HEK293 (cell line): Measurements from ENCODE around the gene FMN1.

Source experiments
- CTCF ChIA-PET: fragments of 350-600 bp; formaldehyde crosslinking; extraction: SDS; loops from one replicate; lab custom pipeline; 2021; ENCODE audit warnings: antibody characterized with exemption; lab: Yijun Ruan, JAX
- POLR2A ChIA-PET: fragments of 300-600 bp; formaldehyde crosslinking; extraction: SDS; loops from one replicate; lab custom pipeline; 2020; ENCODE audit warnings: antibody characterized with exemption, inconsistent platforms; lab: Yijun Ruan, JAX
- H3K27ac ChIP-seq: fragments of 200-500 bp; sonication (Bioruptor generic); 2 replicates; pipeline ENCODE4 v1.5.1; 2014; ENCODE audit warnings: low read depth, low read length, control low read depth, inconsistent platforms; ENCODE audit errors: extremely low read depth
- H3K36me3 ChIP-seq, 2 experiments: fragments of 200-500 bp in 1 of 2; sonication (Bioruptor generic) in 1 of 2; 1 replicate in 1 of 2; 2 replicates in 1 of 2; pipeline ENCODE4 v1.5.1; 2014 to 2017; ENCODE audit warnings: inconsistent platforms in 2 of 2, low read length in 2 of 2; ENCODE audit not compliant: control insufficient read depth in 2 of 2, insufficient read depth in 1 of 2
- H3K4me1 ChIP-seq: fragments of 200-500 bp; sonication (Bioruptor generic); 2 replicates; pipeline ENCODE4 v1.5.1; 2014; ENCODE audit warnings: mild to moderate bottlenecking, low read length, inconsistent platforms; ENCODE audit not compliant: control insufficient read depth, insufficient read depth
- H3K4me3 ChIP-seq: 2 replicates; pipeline ENCODE4 v1.5.1; 2011; ENCODE audit warnings: low read depth, mild to moderate bottlenecking, control low read depth, low read length, moderate library complexity
- H3K9me3 ChIP-seq: fragments of 200-500 bp; sonication (Bioruptor generic); 2 replicates; pipeline ENCODE4 v1.5.1; 2014; ENCODE audit warnings: low read depth, low read length, inconsistent platforms; ENCODE audit not compliant: control insufficient read depth, insufficient read depth
- BCL11A ChIP-seq: fragments of 450-650 bp; formaldehyde crosslinking; IDR thresholded peaks from 2 replicates; pipeline ENCODE4 v1.5.1; 2016; ENCODE audit warnings: low read depth, missing biosample characterization, missing genetic modification characterization
- GLIS1 ChIP-seq: fragments of 450-650 bp; formaldehyde crosslinking; IDR thresholded peaks from 2 replicates; pipeline ENCODE4 v1.5.1; 2016; ENCODE audit warnings: missing biosample characterization, missing genetic modification characterization
- KLF8 ChIP-seq: fragments of 450-650 bp; formaldehyde crosslinking; IDR thresholded peaks from 2 replicates; pipeline ENCODE4 v1.5.1; 2016; ENCODE audit warnings: missing biosample characterization, missing genetic modification characterization
- PRDM1 ChIP-seq: fragments of 450-650 bp; formaldehyde crosslinking; IDR thresholded peaks from 2 replicates; pipeline ENCODE4; 2016; ENCODE audit warnings: missing biosample characterization, missing genetic modification characterization
- PRDM2 ChIP-seq: fragments of 450-650 bp; formaldehyde crosslinking; IDR thresholded peaks from 2 replicates; pipeline ENCODE4 v1.5.1; 2016; ENCODE audit warnings: missing biosample characterization, missing genetic modification characterization, borderline replicate concordance
- SCRT2 ChIP-seq: fragments of 450-650 bp; formaldehyde crosslinking; IDR thresholded peaks from 2 replicates; pipeline ENCODE4 v1.5.1; 2016; ENCODE audit warnings: missing biosample characterization, missing genetic modification characterization
- TRIM28 ChIP-seq: IDR thresholded peaks from 2 replicates; pipeline ENCODE4 v1.6.1; 2011; ENCODE audit warnings: low read length, control low read depth, borderline replicate concordance
- TSHZ1 ChIP-seq: fragments of 450-650 bp; formaldehyde crosslinking; IDR thresholded peaks from 2 replicates; pipeline ENCODE4 v1.5.1; 2016; ENCODE audit warnings: missing biosample characterization, missing genetic modification characterization, borderline replicate concordance
- YY1 ChIP-seq: fragments of 450-650 bp; formaldehyde crosslinking; IDR thresholded peaks from 2 replicates; pipeline ENCODE4 v1.5.1; 2018; ENCODE audit warnings: missing biosample characterization, missing genetic modification characterization
- ZBTB21 ChIP-seq: fragments of 450-650 bp; formaldehyde crosslinking; IDR thresholded peaks from 2 replicates; pipeline ENCODE4 v1.5.1; 2017; ENCODE audit warnings: missing biosample characterization, missing genetic modification characterization
- ZBTB26 ChIP-seq: fragments of 450-650 bp; formaldehyde crosslinking; optimal IDR thresholded peaks from 2 replicates; pipeline ENCODE3; 2016; ENCODE audit warnings: missing biosample characterization, mild to moderate bottlenecking, missing genetic modification characterization
- ZNF175 ChIP-seq: fragments of 450-650 bp; formaldehyde crosslinking; IDR thresholded peaks from 2 replicates; pipeline ENCODE4 v1.5.1; 2016; ENCODE audit warnings: missing biosample characterization, missing genetic modification characterization
- ZNF239 ChIP-seq: fragments of 450-650 bp; formaldehyde crosslinking; IDR thresholded peaks from 2 replicates; pipeline ENCODE4 v1.5.1; 2016; ENCODE audit warnings: missing biosample characterization, missing genetic modification characterization
- ZNF24 ChIP-seq: fragments of 450-650 bp; formaldehyde crosslinking; IDR thresholded peaks from 2 replicates; pipeline ENCODE4 v1.5.1; 2016; ENCODE audit warnings: missing biosample characterization, missing genetic modification characterization
- ZNF341 ChIP-seq: fragments of 450-650 bp; formaldehyde crosslinking; IDR thresholded peaks from 2 replicates; pipeline ENCODE4; 2016; ENCODE audit warnings: low read depth, missing biosample characterization, missing genetic modification characterization
- ZNF449 ChIP-seq: fragments of 450-650 bp; formaldehyde crosslinking; IDR thresholded peaks from 2 replicates; pipeline ENCODE4 v1.5.1; 2017; ENCODE audit warnings: missing biosample characterization, mild to moderate bottlenecking, missing genetic modification characterization, moderate library complexity
- ZNF548 ChIP-seq: fragments of 450-650 bp; formaldehyde crosslinking; IDR thresholded peaks from 2 replicates; pipeline ENCODE4 v1.5.1; 2016; ENCODE audit warnings: missing biosample characterization, missing genetic modification characterization
- ZNF571 ChIP-seq: fragments of 450-650 bp; formaldehyde crosslinking; IDR thresholded peaks from 2 replicates; pipeline ENCODE4 v1.5.0; 2017; ENCODE audit warnings: missing biosample characterization, missing genetic modification characterization
- ZNF596 ChIP-seq: fragments of 450-650 bp; IDR thresholded peaks from 2 replicates; pipeline ENCODE4 v1.5.0; 2018; ENCODE audit warnings: missing biosample characterization, mild to moderate bottlenecking, missing genetic modification characterization, moderate library complexity
- ZNF600 ChIP-seq: fragments of 450-650 bp; formaldehyde crosslinking; IDR thresholded peaks from 2 replicates; pipeline ENCODE4 v1.5.1; 2016; ENCODE audit warnings: missing biosample characterization, missing genetic modification characterization
- ZNF610 ChIP-seq: fragments of 450-650 bp; formaldehyde crosslinking; IDR thresholded peaks from 2 replicates; pipeline ENCODE4 v1.5.1; 2016; ENCODE audit warnings: missing biosample characterization, missing genetic modification characterization, borderline replicate concordance
- ZNF629 ChIP-seq: fragments of 450-650 bp; formaldehyde crosslinking; IDR thresholded peaks from 2 replicates; pipeline ENCODE4 v1.5.1; 2017; ENCODE audit warnings: missing biosample characterization, missing genetic modification characterization
- ZNF660 ChIP-seq: fragments of 450-650 bp; IDR thresholded peaks from 2 replicates; pipeline ENCODE4 v1.5.1; 2018; ENCODE audit warnings: missing biosample characterization, mild to moderate bottlenecking, missing genetic modification characterization
- ZSCAN16 ChIP-seq: fragments of 450-650 bp; formaldehyde crosslinking; IDR thresholded peaks from 2 replicates; pipeline ENCODE4 v1.5.1; 2016; ENCODE audit warnings: missing biosample characterization, missing genetic modification characterization
- ZSCAN30 ChIP-seq: fragments of 450-650 bp; IDR thresholded peaks from 2 replicates; pipeline ENCODE4 v1.5.1; 2018; ENCODE audit warnings: missing biosample characterization, mild to moderate bottlenecking, missing genetic modification characterization, moderate library complexity

Gene FMN1

GRCh38 chr15:33201491-33202231 lies 7.1 kb upstream of the FMN1 start:
- no peak overlapping the region for H3K27ac ChIP-seq
- CTCF ChIA-PET = interaction anchor here (0.6 to 2.2 kb wide), 7 partner anchors 14 to 499 kb away, joined by 3 to 11 read pairs (median 5); no protein-coding TSS in a partner anchor
- POLR2A ChIA-PET = no interaction called here
- TF ChIP-seq ZNF175 (tag by site-specific recombination) = no peak
- peak; percentile 40 for TF ChIP-seq PRDM1
- no peak for TF ChIP-seq ZBTB26 (tag by site-specific recombination)
- TF ChIP-seq PRDM2 = no peak
- TF ChIP-seq SCRT2 (tag by site-specific recombination) = 0 out of 2 replicates have a peak, but pooled peaks have one; percentile 11
- TF ChIP-seq ZSCAN30 = 0 out of 2 replicates have a peak, but pooled peaks have one; percentile 37
- no peak for TF ChIP-seq ZNF239 (tag by site-specific recombination)
- no peak for TF ChIP-seq ZNF596
- peak; percentile 53 for TF ChIP-seq ZNF629 (tag by site-specific recombination)
- no peak for TF ChIP-seq ZNF571 (tag by site-specific recombination)
- TF ChIP-seq ZNF660 (tag by site-specific recombination) = peak; percentile 49; the same call in 1 of the 2 replicates
- TF ChIP-seq ZNF610 (tag by site-specific recombination) = no peak
- 0 out of 2 replicates have a peak, but pooled peaks have one; percentile 19 for TF ChIP-seq ZNF24 (tag by site-specific recombination)
- TF ChIP-seq ZNF341 (tag by site-specific recombination) = peak; percentile 44
- no peak for TF ChIP-seq ZSCAN16 (tag by site-specific recombination)
- no peak for TF ChIP-seq ZNF449
- no peak for TF ChIP-seq TRIM28
- TF ChIP-seq TSHZ1 = 0 out of 2 replicates have a peak, but pooled peaks have one; percentile 28
- TF ChIP-seq BCL11A = 0 out of 2 replicates have a peak, but pooled peaks have one; percentile 26
- TF ChIP-seq ZNF600 (tag by site-specific recombination) = peak; percentile 96
- TF ChIP-seq KLF8 (tag by site-specific recombination) = 0 out of 2 replicates have a peak, but pooled peaks have one; percentile 46
- TF ChIP-seq YY1 = no peak
- peak; percentile 54 for TF ChIP-seq GLIS1 (tag by site-specific recombination)
- no peak for TF ChIP-seq ZBTB21
- no peak for TF ChIP-seq ZNF548 (tag by site-specific recombination)

More at GRCh38 chr15:33201491-33202231, 7.1 kb upstream of the FMN1 start:
- H3K9me3 ChIP-seq = no peaks in the 10 kb centered on the region
- H3K36me3 ChIP-seq = no peaks in the 10 kb centered on the region
- peak overlapping the region; percentile 2; the same call in 1 of the 2 replicates for H3K4me3 ChIP-seq
- H3K4me1 ChIP-seq = 0 out of 2 replicates have a peak, but pooled peaks cover 5% of the 10 kb centered on the region
